Measurements from ENCODE around the gene TINAGL1.

TINAGL1 gene

GRCh38 chr1:31569596-31570173 lies 6.6 kb upstream of the TINAGL1 start:
- no peak for DNase-seq

DNA sequence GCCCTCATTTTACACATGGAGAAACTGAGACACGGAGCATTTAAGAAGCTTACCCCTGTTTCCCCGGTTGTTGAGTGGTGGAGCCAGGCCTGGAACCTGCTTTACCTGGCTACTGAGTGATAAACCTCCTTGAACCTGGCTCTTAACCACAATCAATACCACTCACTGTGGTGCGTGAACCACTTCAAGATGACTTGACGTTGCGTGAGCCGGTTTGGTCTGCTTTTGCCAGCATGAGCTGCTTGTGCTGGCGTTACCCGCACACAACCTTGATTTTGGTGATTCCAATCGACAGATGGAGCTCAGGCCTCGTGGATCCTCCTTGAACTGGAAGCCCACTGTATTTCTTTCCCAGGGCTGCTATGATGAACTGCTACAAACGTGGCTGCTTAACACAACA lies 6.1 kb upstream of the TINAGL1 start:
- no peak for DNase-seq

- no peak for DNase-seq
Observed at GRCh38 chr1:31570906-31571305, 5.4 kb upstream of the TINAGL1 start.

DNA sequence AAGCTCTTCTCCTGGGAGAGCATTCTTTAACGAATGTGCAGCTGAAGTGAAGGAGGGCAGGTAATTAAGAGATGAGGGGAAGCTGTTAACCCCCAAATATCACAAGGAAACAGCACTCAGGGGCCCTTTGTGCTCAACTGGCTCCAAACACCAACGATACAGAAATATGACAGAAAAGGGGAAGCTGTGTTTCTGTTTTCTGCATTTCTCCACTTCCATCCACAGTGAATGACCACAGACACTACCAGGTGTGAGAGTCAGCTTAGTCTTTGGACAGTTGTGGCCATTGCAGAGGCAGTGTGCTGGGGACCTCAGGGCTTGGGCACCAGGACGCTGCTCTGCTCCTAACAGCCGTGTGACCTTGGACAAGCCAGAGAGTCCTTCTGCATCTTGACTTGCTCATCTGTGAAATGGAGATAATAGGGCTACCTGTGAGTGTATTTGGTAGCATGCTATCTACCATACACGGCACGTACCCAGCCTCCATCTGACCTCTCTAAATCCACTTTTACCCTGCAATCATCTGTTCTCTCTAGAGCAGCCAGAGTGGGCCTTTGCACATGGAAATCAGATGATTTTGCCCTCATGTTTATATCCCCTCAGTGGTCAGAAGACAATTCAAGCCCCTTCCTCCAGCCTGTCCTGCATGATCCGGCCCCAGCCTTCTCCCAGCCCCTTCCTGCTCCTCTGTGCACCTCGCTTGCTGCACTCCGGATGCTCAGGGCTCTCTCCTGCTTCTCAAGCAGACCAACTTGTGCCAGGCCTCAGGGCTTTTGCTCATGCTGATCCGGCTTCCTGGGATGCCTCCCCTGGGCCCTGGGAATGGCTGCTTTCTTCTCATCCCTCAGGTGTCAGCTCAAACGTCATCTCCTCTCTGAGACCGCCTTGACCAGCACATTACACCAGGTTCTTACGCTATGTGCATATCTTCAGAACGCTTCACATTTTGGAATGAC lies 4.7 kb upstream of the TINAGL1 start:
- no peak for DNase-seq

- DNase-seq = no peak
Observed at GRCh38 chr1:31572323-31573104, 3.8 kb upstream of the TINAGL1 start.

- DNase-seq = no peak
Observed at GRCh38 chr1:31573261-31573660, 3.1 kb upstream of the TINAGL1 start.

DNA sequence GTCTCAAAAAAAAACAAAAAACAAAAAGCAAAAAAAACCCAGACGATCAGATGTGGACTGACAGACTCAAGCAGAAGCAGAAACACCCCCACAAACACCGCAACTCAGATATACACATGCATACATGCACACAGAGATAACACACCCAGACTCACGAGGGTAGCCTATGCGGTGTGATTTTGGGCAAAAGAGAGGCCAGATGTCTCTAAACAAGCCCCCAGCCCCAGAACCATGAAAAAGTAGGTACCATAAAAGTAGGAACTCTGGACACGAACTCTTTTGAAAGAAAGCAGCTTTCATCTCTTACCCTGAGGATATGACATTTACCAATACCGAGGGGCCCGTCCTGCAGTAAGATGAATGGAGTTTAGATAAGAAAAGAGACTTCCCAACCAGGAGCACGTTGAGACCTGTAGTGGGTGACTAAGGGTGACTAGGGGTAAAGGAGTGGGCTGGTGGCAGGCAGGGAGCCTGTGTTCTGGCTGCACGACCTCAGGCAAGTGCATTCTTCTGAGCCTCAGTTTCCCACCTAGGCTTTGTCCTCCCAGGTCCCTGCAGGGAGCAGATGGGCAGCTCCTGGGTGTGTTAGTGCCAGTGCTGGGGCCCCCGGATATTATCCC lies 1.5 kb upstream of the TINAGL1 start:
- DNase-seq = no peak

DNA sequence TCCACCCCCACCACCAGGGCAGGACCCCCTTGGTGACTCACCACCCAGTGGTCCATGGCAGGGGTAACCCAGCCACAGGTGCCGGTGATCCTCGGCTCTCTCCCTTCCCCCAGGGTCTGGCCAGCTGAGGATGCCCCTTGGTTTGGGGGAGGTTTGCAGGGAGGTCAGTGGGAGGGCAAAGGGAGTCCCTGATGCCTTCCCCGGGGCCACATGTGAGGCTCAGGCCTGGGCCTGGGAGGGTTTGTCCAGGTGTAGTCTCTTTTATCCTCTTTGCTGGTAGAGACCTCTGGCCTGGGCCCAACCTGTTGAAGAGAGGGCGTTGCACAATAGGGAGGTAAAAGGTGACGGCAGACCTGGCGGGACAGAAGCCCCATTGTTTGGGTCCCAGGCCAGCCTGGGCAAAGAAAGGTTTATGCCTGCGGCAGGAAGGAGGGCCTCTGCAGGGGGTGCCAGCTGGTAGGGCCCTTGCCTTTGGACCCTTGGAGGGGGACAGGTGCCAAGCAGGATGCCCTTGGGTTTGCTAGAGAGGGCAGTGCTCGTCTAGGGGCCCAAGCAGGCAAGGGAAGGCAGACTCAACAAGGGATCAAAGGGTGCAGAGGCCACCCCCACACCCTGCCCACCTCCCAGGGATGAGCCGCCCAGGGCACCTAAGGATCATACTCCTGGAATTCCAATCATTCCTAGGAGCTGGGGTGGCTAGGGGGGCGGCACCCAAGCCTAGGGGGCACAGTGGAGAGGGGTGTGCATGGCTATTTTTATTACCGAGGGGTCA lies 760 bp upstream of the TINAGL1 start:
- no peak for DNase-seq

- DNase-seq = no peak
Observed at GRCh38 chr1:31576743-31577455, 584 bp downstream of the TINAGL1 start.

DNA sequence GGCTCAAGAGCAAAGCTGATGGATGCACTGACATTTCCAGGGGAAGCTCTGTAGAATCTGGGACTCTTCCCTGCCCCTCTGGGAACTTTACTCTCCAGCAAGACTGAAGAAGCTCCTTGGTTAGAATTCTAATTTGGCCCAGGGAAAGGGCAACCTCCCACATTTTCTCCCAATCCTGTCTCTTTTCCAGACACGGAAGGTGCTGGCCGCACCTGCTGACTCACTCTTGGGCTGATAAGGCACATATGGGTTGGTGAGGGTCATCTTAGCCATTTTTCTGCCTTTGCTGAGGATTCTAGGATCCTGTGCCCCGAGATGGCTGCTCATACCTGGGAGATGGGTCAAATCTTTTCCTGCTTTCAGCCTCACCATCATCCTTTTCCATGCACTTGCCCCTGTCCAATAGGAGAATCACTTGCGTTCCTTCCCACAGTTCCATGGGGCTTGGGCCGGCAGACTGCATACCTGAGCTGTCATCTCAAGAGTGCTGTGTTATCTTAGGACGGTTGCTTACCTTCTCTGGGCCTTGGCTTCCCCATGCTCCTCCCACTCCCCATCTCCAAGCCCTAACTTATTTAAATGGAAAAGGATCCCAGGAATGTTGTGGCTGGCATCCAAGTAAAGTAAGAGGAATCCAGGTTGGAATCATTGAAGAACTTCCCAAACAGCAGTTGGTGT lies 1.3 kb downstream of the TINAGL1 start:
- DNase-seq = no peak

DNA sequence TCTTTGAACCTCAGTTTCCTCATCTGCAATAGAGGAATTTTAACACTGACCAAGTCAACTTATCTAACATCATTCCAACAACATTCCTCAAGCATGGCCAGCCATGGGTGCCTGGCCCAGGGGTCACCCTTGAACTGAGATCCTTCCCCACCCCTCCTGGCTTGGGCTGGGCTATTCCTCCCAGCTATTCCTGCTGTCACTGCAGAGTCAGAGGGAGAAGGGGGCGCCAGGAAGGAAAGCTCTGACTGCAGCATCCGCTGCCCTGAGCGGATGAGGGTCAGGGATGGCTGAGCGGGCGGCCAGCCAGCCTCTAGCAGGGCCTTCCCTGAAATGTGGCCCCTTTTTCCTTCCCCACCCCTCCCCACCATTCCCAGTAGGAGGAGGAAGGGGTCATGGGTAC lies 3.1 kb downstream of the TINAGL1 start:
- DNase-seq = no peak

GRCh38 chr1:31580513-31580870 lies 4.2 kb downstream of the TINAGL1 start:
- DNase-seq = no peak

- DNase-seq = no peak
Observed at GRCh38 chr1:31580891-31581603, 4.7 kb downstream of the TINAGL1 start.

DNA sequence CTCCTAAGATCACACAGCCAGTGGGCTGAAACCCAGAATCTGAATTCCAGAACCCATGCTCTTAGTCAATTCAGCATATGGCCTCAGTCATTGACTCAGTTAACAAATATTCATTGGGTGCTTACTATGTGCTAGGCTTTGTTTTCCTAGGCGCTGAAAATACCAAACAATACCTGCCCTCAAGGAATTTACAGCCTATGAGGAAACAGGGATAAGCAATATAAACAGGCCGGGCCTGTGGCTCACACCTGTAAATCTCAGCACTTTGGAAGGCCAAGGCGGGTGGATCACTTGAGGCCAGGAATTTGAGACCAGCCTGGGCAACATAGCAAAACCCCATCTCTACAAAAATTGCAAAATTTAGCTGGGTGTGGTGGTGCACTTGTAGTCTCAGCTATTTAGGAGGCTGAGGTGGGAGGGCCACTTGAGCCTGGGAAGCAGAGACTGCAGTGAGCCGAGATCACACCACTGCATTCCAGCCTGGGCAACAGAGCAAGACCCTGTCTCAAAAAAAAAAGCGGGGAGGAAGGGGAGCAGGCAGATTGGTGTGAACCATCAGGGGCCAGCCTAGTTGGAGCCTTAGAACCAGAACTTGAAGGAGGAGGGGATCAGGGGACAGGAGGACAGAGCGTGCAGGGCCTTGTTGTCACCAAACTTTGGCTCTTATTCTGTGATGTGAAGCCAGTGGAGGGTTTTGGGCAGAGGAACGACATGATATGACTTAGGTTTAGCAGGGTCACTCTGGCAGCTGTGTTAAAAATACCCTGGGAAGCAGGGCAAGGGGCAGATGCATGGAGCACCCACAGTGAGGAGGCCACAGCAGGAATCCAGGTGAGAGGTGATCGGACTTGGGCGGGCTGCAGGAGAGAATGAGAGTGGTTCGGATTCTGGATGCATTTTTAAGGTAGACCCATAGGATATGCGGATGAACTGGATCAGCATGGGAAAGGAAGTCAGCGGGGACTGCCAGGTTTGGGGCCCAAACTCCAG lies 5.8 kb downstream of the TINAGL1 start:
- DNase-seq = no peak

GRCh38 chr1:31583082-31583994 lies 7.0 kb downstream of the TINAGL1 start:
- no peak for DNase-seq

DNA sequence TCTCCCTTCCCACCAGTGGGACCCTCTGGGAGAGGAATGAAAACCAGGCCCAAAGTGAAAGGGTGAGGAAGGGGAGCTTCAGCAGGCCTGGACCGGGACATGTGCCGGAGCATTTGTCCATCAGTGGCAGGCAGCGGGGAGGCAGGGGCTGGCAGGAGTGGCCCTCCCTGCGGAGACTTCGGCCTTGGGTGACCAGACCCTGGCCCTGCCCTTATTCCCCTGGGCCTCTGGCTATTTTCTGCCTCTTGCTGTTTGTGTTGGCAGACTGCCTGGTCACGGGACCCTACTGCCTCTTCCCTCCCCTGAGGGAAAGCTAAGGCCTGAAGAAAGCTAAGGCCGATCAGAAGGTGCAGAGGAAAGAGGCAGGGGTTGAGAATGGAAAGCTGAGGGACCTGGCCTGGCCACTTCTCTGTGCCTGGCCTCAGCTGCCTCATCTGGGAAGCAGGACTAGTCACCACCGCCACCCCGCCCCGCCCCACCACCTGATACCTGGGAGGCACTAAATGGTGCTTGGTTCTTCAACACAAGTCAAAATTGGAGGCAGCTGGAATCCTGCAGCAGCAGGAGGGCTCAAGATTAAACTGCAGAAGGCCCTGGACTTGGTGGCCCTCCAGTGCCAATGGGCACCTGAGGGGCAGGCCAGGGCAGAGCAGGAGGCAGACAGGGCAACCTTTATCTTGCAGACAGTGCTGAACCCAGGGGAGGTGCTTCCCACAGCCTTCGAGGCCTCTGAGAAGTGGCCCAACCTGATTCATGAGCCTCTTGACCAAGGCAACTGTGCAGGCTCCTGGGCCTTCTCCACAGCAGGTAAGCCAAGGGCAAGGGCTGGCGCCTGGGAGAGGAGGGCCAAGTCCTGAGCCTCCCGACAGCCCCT lies 7.9 kb downstream of the TINAGL1 start:
- no peak for DNase-seq
